Tibial artery (tissue), 4 donors: ENCODE results near the gene TPST1.
"Not testable (repeated sequence)": the region's sequence is repeated elsewhere in the genome, so short reads cannot be mapped to it uniquely, and the experiment has no call there.

Experiments used
- DNase-seq, 2 donors: peaks; one replicate each; pipeline ENCODE4 v3.0.0-alpha.2; 2019
- H3K27ac ChIP-seq, 2 donors: fragments of 200-600 bp; sonication (generic) in 1 of 2; 1 replicate in 1 of 2; 2 replicates in 1 of 2; pipeline ENCODE4 v1.5.1; 2018 to 2019; ENCODE audit warnings: mild to moderate bottlenecking in 1 of 2
- H3K27me3 ChIP-seq, 2 donors: fragments of 200-600 bp; sonication (generic) in 1 of 2; one replicate each; pipeline versions ENCODE4 v1.5.1 to v1.6.0; 2016 to 2019
- H3K36me3 ChIP-seq, 3 donors: fragments of 200-600 bp; sonication (generic) in 2 of 3; one replicate each; pipeline ENCODE4 v1.5.1; 2016 to 2019; ENCODE audit warnings: mild to moderate bottlenecking in 2 of 3
- H3K4me1 ChIP-seq, 4 donors: fragments of 200-600 bp; sonication (generic) in 2 of 4; 1 replicate in 3 of 4; 2 replicates in 1 of 4; pipeline ENCODE4 v1.5.1; 2016 to 2019
- H3K4me3 ChIP-seq, 2 donors: fragments of 200-600 bp; sonication (generic) in 1 of 2; 1 replicate in 1 of 2; 2 replicates in 1 of 2; pipeline ENCODE4 v1.5.1; 2018 to 2019; ENCODE audit warnings: mild to moderate bottlenecking in 2 of 2
- H3K9me3 ChIP-seq, 3 donors: fragments of 200-600 bp; sonication (generic) in 1 of 3; one replicate each; pipeline ENCODE4 v1.5.1; 2016 to 2019
- CTCF ChIP-seq, 2 experiments: fragments of 200-600 bp in 1 of 2; fragments of 450-650 bp in 1 of 2; IDR thresholded peaks; one replicate each; pipeline ENCODE4 v1.5.1; 2017 to 2019; ENCODE audit warnings: antibody characterized with exemption in 2 of 2, mild to moderate bottlenecking in 1 of 2, moderate library complexity in 1 of 2
- intact Hi-C: fragments of 100-400 bp; cut with DNase I; formaldehyde crosslinking; loops from one replicate; pipeline ENCODE4 v1.15.0; 2023; ENCODE audit warnings: low total_unique reads

TPST1 gene

GRCh38 chr7:66399566-66399965, 194.4 kb downstream of the TPST1 start:
- no peak overlapping the region for H3K4me3 ChIP-seq
- no peak for DNase-seq
- H3K27ac ChIP-seq, result no peak overlapping the region
- no peaks in the 10 kb centered on the region for H3K9me3 ChIP-seq
- no peaks in the 10 kb centered on the region for H3K4me1 ChIP-seq
- TF ChIP-seq CTCF (IDR thresholded peaks at IDR 0.05), result no peak
- intact Hi-C loops, result no loop called here
- H3K27me3 ChIP-seq, result no peaks in the 10 kb centered on the region
- H3K36me3 ChIP-seq, result peaks cover 22 to 69% (median 24%) of the 10 kb centered on the region in 3 donors

GRCh38 chr7:66400400-66400799, 195.3 kb downstream of the TPST1 start:
- intact Hi-C loops, result no loop called here
- no peaks in the 10 kb centered on the region for H3K4me1 ChIP-seq
- H3K9me3 ChIP-seq, result no peaks in the 10 kb centered on the region
- no peak overlapping the region for H3K27ac ChIP-seq
- no peak overlapping the region for H3K4me3 ChIP-seq
- H3K36me3 ChIP-seq, result peaks cover 22 to 67% (median 24%) of the 10 kb centered on the region in 3 donors
- no peaks in the 10 kb centered on the region for H3K27me3 ChIP-seq
- no peak for DNase-seq
- TF ChIP-seq CTCF (IDR thresholded peaks at IDR 0.05), result no peak

- DNase-seq, H3K4me3 ChIP-seq, H3K27me3 ChIP-seq, intact Hi-C loops, H3K9me3 ChIP-seq, H3K27ac ChIP-seq, H3K4me1 ChIP-seq: not testable (repeated sequence)
- peaks cover 22 to 72% (median 24%) of the 10 kb centered on the region in 3 donors for H3K36me3 ChIP-seq
Measured at GRCh38 chr7:66401126-66401525, 196.0 kb downstream of the TPST1 start.

DNA sequence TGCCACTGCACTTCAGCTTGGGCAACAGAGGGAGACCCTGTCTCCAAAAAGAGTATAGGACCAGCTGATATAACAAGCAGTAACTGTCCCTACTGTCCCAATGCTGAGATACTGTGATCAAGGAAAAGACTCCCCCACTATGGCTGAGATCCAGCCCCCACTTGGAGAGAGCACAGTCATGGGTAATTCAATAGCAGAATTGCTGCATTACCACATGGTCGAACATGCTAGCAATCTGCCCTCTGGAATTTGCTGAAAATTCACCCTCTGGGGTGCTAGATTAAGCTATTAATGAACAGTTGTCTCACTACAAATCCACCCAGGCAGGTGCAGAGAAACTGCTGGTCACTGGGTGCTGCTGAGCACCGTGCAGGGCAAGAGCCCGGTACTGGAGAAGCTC, 196.8 kb downstream of the TPST1 start:
- intact Hi-C loops, H3K27ac ChIP-seq, DNase-seq, H3K4me1 ChIP-seq, H3K9me3 ChIP-seq, H3K4me3 ChIP-seq, H3K27me3 ChIP-seq: not testable (repeated sequence)
- H3K36me3 ChIP-seq, result peaks cover 22 to 71% (median 24%) of the 10 kb centered on the region in 3 donors

DNA sequence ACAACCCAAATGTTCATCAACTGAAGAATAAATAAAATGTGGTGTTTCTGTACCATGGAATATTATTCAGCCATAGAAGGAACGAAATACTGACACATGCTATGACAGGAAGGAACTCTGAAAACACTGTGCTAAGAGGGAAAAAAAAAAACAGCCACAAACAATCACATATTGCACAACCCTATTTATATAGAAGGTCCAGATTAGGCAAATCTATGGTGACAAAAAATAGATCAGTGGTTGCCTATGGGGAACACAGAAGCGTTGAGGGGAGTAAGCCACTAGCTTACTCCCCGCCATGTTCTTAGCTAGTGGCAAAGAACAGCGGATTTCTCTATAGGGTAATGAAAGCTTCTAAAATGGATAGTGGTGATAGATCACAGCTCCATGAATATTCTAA, 198.4 kb downstream of the TPST1 start:
- Histone ChIP-seq H3K4me1 (no peaks in the 10 kb centered on the region), H3K4me3 (no peak overlapping the region), H3K27me3 (no peaks in the 10 kb centered on the region), H3K9me3 (no peaks in the 10 kb centered on the region), H3K27ac (no peak overlapping the region), H3K36me3 (peaks cover 22 to 79% (median 24%) of the 10 kb centered on the region in 3 donors)
- DNase-seq, result no peak
- no peak for TF ChIP-seq CTCF (IDR thresholded peaks at IDR 0.05)
- intact Hi-C loops, result no loop called here

DNA sequence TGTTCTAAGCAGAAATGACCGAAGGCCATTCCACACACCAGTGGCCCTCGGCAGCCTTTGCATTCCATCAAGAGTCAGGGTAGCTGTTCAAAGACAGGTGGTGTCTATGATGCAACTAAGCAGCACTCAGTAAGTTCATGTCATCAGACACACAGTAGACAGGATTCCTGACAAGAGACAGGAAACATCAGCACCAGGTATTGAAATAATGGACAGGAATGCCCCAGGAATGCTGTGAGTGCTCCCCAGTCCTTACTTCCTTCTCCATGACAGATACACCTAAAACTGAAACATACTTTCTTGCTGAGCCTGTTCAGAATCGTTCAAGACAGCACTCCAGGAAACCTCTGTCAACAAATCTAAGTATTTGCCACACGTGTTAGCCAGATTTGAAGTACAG, 204.4 kb downstream of the TPST1 start:
- TF ChIP-seq CTCF (IDR thresholded peaks at IDR 0.05), result no peak
- no peak overlapping the region for H3K4me3 ChIP-seq
- no peaks in the 10 kb centered on the region for H3K27me3 ChIP-seq
- peaks cover 0 to 41% (median 0%) of the 10 kb centered on the region in 3 donors for H3K36me3 ChIP-seq
- no peak for DNase-seq
- no peak overlapping the region for H3K27ac ChIP-seq
- peaks cover 0 to 10% (median 9%) of the 10 kb centered on the region in 4 donors for H3K4me1 ChIP-seq
- H3K9me3 ChIP-seq, result no peaks in the 10 kb centered on the region
- intact Hi-C loops, result no loop called here
